ENCODE data around the gene SLC26A6.

- TF ChIP-seq CTCF (IDR thresholded peaks at IDR 0.05) (no peak), POLR2A (IDR thresholded peaks at IDR 0.05) (no peak)
These were observed 1.5 kb downstream of the SLC26A6 start for GRCh38 chr3:48633743-48634142.
